ENCODE data around the gene FUCA1.
"Not testable (repeated sequence)": the region's sequence is repeated elsewhere in the genome, so short reads cannot be mapped to it uniquely, and the experiment has no call there.

Gene FUCA1

DNA sequence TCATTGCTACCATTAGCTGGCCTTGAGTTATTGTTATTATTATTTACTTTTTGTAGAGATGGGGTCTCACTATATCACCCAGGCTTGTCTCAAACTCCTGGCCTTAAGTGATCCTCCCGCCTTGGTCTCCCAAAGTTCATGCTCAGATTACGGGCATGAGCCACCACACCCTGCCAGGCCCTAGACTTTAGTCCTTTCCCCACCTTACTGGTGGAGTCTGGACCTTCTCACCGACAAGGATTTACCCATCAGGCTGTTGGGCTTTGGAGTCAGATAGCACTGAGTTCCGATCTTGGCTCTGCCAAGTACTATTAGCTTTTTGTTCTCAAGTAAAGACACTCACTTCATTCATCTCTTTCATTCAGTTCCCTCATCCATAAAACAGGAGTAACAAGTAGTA lies 27.9 kb upstream of the FUCA1 start:
- DNase-seq = no peak

DNA sequence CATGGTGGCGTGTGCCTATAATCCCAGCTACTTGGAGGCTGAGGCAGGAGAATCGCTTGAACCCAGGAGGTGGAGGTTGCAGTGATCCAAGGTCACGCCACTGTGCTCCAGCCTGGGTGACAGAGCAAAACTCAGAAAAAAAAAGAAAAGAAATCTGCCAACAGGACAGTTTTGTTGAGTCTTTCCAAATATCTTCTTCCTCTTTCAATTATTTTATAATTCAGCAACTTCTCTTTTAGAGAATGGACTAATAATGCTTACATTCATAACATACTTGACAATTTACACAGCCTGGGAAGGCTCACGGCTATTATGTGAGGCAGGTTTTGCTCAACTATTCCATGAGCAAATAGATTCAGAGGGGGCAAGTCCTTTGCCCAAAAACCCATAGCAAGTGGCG lies 27.0 kb upstream of the FUCA1 start:
- DNase-seq = peak; percentile 72 to 94

DNA sequence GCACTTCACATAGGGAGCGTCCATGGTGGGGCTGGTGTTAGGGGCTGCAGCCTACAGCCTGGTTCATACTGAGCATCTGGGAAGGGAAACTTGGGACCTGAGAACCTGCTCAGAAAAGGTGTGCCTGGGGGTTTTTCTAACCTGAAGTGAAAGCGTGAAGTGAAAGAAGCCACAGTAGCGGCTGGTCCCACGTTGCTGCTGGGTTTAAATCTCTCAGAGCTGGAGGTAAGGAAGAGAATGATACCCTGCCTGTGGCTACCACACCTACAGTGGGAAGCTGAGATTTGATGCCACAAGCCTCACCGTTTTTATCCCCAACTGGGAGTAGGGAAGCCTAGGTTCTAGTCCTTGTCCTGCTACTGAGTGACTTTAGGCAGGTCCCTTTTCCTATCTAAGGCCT lies 21.0 kb upstream of the FUCA1 start:
- no peak for DNase-seq

- DNase-seq = no peak
Measured at GRCh38 chr1:23885222-23885621, 17.1 kb upstream of the FUCA1 start.

DNA sequence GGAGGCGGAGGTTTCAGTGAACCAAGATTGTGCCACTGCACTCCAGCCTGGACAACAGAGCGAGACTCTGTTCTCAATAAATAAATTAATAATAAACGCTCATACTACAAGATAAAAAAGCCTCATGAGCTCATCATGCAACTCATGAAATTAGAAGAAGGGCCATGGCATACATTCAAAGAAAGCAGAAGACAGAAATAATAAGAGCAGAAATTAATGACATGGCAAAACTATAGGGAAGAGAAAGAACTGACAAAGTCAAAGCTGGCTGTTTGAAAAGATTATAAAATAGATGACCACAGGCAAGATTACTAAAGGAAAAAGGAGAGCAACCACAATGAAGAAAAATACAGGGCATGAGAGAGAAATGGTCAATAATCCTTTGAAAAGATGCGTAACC lies 14.7 kb upstream of the FUCA1 start:
- DNase-seq = no peak

DNA sequence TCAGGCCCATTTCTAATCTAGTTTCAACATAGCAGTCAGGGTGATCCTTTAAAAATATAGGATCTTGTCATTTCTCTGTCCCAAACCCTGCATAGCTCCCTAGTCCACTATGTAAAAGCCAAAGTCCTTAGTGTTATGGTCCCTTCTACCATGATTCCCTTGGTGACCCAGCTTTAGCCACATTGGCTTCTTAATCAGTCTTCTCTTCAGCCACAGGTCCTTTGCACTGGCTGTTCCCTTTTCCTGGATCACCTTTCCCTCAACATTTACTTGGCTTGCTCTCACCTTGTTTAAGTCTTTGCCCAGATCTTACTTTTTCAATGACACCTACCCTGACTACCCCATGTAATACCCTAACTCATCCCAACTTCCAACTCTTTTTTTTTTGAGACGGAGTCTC lies 11.7 kb upstream of the FUCA1 start:
- no peak for DNase-seq

GRCh38 chr1:23878668-23879067 lies 10.6 kb upstream of the FUCA1 start:
- no peak for DNase-seq

GRCh38 chr1:23875382-23875781 lies 7.3 kb upstream of the FUCA1 start:
- no peak for DNase-seq

- no peak for DNase-seq
Measured at GRCh38 chr1:23872421-23872820, 4.3 kb upstream of the FUCA1 start.

- DNase-seq = peak; percentile 56 to 72
Measured at GRCh38 chr1:23869051-23869450, 961 bp upstream of the FUCA1 start.

GRCh38 chr1:23868557-23869016 lies 497 bp upstream of the FUCA1 start:
- no peak for DNase-seq

- no peak for DNase-seq
Measured at GRCh38 chr1:23867542-23867894, 572 bp downstream of the FUCA1 start.

- peak; percentile 69 to 71 for DNase-seq
Measured at GRCh38 chr1:23865543-23865930, 2.6 kb downstream of the FUCA1 start.

DNA sequence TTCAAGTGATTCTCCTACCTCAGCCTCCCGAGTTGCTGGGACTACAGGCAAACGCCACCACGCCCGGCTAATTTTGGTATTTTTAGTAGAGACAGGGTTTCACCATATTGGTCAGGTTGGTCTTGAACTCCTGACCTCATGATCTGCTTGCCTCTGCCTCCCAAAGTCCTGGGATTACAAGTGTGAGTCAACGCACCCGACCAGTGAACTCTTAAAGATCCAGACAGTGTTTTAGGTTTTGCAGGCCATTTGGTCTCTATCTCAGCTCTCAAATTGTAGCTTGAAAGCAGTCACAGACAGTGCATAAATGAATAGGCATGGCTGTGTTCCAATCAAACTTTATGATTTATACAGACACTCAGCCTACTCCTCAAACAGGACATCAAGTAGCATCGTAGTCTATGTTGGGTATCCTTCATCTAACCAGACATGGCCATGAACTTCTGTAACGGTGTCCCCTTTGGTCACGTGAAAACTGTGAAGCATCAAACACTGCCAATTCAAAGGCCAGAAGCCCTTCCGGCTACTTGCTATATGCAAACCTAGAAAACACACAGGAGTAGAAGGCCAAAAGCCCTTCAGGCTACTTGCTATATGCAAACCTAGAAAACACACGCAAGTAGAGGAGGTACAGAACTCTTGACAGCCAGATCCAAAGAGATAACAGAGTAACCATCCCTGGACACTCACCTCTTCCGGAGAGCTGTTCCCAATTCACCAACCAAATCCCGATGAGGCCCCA lies 3.1 kb downstream of the FUCA1 start:
- no peak for DNase-seq

DNA sequence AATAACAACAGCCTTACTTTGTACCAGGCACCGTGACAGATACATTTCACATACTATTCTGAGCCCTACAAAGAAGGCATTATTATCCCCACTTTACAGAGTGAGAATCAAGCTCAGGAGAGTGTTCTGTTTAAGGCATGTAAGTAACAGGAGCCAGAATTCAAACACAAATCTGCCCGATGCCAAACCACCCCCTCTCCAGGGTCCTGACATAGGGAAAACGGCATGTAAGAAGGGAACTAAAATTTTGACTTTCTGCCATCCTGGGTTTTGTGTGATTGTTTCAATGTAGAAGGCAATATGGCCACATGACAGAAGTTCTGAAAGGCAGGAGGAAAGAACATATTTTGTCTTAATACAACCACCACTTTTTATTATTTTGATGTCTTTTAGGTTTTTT lies 5.5 kb downstream of the FUCA1 start:
- no peak for DNase-seq

- peak; percentile 9 to 22 for DNase-seq
Measured at GRCh38 chr1:23854568-23854967, 13.5 kb downstream of the FUCA1 start.

DNA sequence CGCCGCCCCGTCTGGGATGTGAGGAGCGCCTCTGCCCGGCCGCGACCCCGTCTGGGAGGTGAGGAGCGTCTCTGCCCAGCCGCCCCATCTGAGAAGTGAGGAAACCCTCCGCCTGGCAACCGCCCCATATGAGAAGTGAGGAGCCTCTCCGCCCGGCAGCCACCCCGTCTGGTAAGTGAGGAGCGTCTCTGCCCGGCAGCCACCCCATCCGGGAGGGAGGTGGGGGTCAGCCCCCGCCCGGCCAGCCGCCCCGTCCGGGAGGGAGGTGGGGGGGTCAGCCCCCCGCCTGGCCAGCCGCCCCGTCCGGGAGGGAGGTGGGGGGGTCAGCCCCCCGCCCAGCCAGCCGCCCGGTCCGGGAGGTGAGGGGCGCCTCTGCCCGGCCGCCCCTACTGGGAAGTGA lies 15.0 kb downstream of the FUCA1 start:
- not testable (repeated sequence) for DNase-seq

DNA sequence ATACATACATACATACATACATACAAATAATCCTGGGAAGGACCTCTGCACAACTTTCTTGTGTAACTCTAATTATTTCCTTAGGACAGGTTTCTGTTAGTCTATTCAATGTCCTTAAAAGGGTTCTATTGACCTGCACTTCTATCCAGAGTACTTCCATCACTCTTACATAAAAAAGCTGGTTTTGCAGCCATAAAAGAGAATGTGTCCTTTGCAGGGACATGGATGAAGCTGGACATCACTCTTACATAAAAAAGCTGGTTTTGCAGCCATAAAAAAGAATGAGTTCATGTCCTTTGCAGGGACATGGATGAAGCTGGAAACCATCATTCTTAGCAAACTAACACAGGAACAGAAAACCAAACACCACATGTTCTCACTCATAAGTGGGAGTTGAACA lies 16.7 kb downstream of the FUCA1 start:
- not testable (repeated sequence) for DNase-seq

DNA sequence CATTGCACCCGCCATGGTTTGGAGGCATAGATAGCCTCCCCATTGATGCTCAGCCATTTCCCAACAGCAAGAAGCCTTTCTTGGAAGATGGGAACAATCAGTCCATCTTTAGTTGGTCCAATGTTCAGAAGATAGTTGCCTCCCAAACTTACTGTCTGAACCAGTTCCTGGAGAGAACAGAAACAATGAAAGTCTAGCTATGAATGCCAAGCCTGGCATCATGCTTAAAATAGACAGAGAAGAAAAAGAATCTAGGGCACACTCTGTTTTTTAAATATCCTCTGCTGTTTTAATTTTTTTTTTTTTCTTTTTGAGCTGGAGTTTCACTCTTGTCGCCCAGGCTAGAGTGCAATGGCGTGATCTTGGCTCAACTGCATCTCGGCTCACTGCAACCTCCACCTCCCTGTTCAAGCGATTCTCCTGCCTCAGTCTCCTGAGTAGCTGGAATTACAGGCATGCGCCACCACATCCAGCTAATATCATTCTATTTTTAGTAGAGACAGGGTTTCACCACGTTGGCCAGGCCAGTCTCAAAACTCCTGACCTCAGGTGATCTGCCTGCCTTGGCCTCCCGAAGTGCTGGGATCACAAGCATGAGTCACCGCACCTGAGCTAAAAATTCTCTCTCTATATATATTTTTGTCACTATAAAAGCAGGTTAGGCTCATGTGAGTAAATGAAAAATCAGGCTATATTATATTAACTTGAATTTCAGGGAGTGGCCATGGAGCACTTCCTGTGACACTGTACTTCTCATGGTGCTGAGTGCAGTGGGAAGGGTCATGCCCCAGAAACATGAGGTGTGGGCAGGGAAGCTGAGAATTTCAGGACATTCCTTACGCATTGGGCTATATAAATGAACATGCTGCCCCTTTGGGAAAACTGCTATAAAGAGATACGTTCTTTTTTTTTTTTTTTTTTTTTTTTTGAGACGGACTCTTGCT lies 19.1 kb downstream of the FUCA1 start:
- no peak for DNase-seq

GRCh38 chr1:23847482-23848095 lies 20.5 kb downstream of the FUCA1 start:
- DNase-seq = not testable (repeated sequence)

GRCh38 chr1:23845163-23845562 lies 22.9 kb downstream of the FUCA1 start:
- DNase-seq = peak in 1 of 2 donors; percentile 46

GRCh38 chr1:23843644-23844043 lies 24.4 kb downstream of the FUCA1 start:
- no peak for DNase-seq

DNA sequence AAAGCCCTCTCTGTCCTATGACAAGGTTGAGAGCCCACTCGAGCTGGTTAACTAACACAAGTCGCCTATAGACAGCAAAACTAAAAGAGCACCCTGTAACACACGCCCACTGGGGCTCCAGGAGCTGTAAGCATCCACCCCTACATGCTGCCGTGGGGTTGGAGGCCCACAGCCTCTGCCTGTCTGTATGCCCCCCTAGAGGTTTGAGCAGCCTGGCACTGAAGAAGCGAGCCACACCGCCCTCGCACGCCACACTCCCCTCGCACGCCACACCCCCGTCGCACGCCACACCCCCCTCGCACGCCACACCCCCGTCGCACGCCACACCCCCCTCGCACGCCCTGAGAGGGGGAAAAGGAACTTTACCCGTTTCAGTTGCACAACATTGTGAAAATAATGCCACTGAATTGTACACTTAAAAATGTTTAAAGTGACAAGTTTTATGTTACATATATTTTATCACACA lies 29.7 kb downstream of the FUCA1 start:
- peak; percentile 54 to 74 for DNase-seq

Data from inflammatory macrophage (primary cell).